Mesendoderm (in vitro differentiated cells): ENCODE results near the gene DUSP8.

ENCODE experiments used
- DNase-seq: peaks from one replicate; pipeline ENCODE4 v3.0.0; 2013
- H2AK5ac ChIP-seq: 2 replicates; pipeline ENCODE4 v1.6.1; 2013; ENCODE audit warnings: low read length, inconsistent platforms
- H2BK120ac ChIP-seq: 2 replicates; pipeline ENCODE4 v1.6.1; 2013; ENCODE audit warnings: low read depth, mild to moderate bottlenecking, low read length, moderate library complexity, mixed read lengths
- H2BK15ac ChIP-seq: replicated peaks from 2 replicates; pipeline ENCODE4 v1.6.1; 2013; ENCODE audit warnings: low read depth, mild to moderate bottlenecking, moderate library complexity
- H2BK5ac ChIP-seq: 2 replicates; pipeline ENCODE4 v1.6.1; 2013; ENCODE audit warnings: low read length, inconsistent platforms
- H3K18ac ChIP-seq: 2 replicates; pipeline ENCODE4 v1.6.1; 2013; ENCODE audit warnings: mild to moderate bottlenecking, low read length, mixed read lengths
- H3K23ac ChIP-seq: one replicate; pipeline ENCODE4 v1.6.1; 2013; ENCODE audit warnings: low read length
- H3K27ac ChIP-seq: 2 replicates; pipeline ENCODE4 v1.5.1; 2013; ENCODE audit warnings: low read depth, mild to moderate bottlenecking, inconsistent platforms, low read length, moderate library complexity
- H3K27me3 ChIP-seq: 2 replicates; pipeline ENCODE4 v1.6.1; 2013; ENCODE audit warnings: low read length, control low read depth, mild to moderate bottlenecking, inconsistent platforms; ENCODE audit not compliant: insufficient read depth, poor library complexity
- H3K36me3 ChIP-seq: 2 replicates; pipeline ENCODE4 v1.6.1; 2013; ENCODE audit warnings: low read length, inconsistent platforms; ENCODE audit not compliant: control insufficient read depth, insufficient read depth
- H3K4ac ChIP-seq: one replicate; pipeline ENCODE4 v1.6.1; 2013; ENCODE audit warnings: low read depth, mild to moderate bottlenecking, low read length, moderate library complexity
- H3K4me1 ChIP-seq: 2 replicates; pipeline ENCODE4 v1.6.1; 2013; ENCODE audit warnings: low read depth, low read length, inconsistent platforms; ENCODE audit not compliant: control insufficient read depth
- H3K4me2 ChIP-seq: 2 replicates; pipeline ENCODE4 v1.6.1; 2013; ENCODE audit warnings: low read length
- H3K4me3 ChIP-seq: 2 replicates; pipeline ENCODE4 v1.5.1; 2013; ENCODE audit warnings: mild to moderate bottlenecking, low read length
- H3K56ac ChIP-seq: one replicate; pipeline ENCODE4 v1.6.1; 2013; ENCODE audit warnings: low read length
- H3K79me1 ChIP-seq: 2 replicates; pipeline ENCODE4 v1.6.1; 2013; ENCODE audit warnings: low read length, inconsistent platforms
- H3K79me2 ChIP-seq: 2 replicates; pipeline ENCODE4 v1.6.1; 2013; ENCODE audit warnings: mild to moderate bottlenecking, low read length; ENCODE audit not compliant: control insufficient read depth, insufficient read depth
- H3K9ac ChIP-seq: 2 replicates; pipeline ENCODE4 v1.6.1; 2013; ENCODE audit warnings: low read length, inconsistent platforms
- H4K5ac ChIP-seq: one replicate; pipeline ENCODE4 v1.6.1; 2013; ENCODE audit warnings: low read length
- H4K8ac ChIP-seq: one replicate; pipeline ENCODE4 v1.6.1; 2013; ENCODE audit warnings: low read depth, mild to moderate bottlenecking, control low read depth, low read length, moderate library complexity
- WGBS: extraction: QIAGEN DNeasy Blood & Tissue Kit; methylation state at CpG from one replicate; pipeline ENCODE4 v1.1.7; 2013; ENCODE audit warnings: low lambda C conversion rate, missing lambda C conversion rate; ENCODE audit not compliant: insufficient coverage; ENCODE audit errors: extremely low coverage; 5-methylcytosine and 5-hydroxymethylcytosine counted together

Gene DUSP8

GRCh38 chr11:1560002-1560648, 11.9 kb downstream of the DUSP8 start:
- Histone ChIP-seq H3K56ac (no peak overlapping the region), H2BK120ac (no peak overlapping the region), H2BK5ac (no peak overlapping the region), H3K27ac (no peak overlapping the region), H3K79me1 (no peaks in the 10 kb centered on the region), H3K4ac (no peak overlapping the region), H2BK15ac (no peak overlapping the region), H4K5ac (no peak overlapping the region), H3K4me3 (no peak overlapping the region), H3K9ac (no peak overlapping the region), H2AK5ac (no peak overlapping the region), H4K8ac (no peak overlapping the region), H3K27me3 (peaks cover 9% of the 10 kb centered on the region), H3K4me2 (no peak overlapping the region), H3K79me2 (no peaks in the 10 kb centered on the region), H3K18ac (no peak overlapping the region), H3K36me3 (no peaks in the 10 kb centered on the region), H3K4me1 (no peaks in the 10 kb centered on the region), H3K23ac (no peak overlapping the region)
- no CpG with 5 or more reads among the region's 15 CpGs for WGBS
- DNase-seq: no peak

- peaks cover 9% of the 10 kb centered on the region for H3K27me3 ChIP-seq
- no peaks in the 10 kb centered on the region for H3K79me1 ChIP-seq
- no peak overlapping the region for H3K27ac ChIP-seq
- no peak overlapping the region for H4K5ac ChIP-seq
- no peaks in the 10 kb centered on the region for H3K79me2 ChIP-seq
- no peak overlapping the region for H3K23ac ChIP-seq
- no peak overlapping the region for H3K18ac ChIP-seq
- no peak overlapping the region for H3K4me2 ChIP-seq
- no peak overlapping the region for H3K4me3 ChIP-seq
- no peak overlapping the region for H3K9ac ChIP-seq
- H4K8ac ChIP-seq: no peak overlapping the region
- DNase-seq: peak; percentile 53
- H2AK5ac ChIP-seq: no peak overlapping the region
- no peak overlapping the region for H3K4ac ChIP-seq
- no peak overlapping the region for H2BK15ac ChIP-seq
- no peaks in the 10 kb centered on the region for H3K4me1 ChIP-seq
- no CpG with 5 or more reads among the region's 29 CpGs for WGBS
- no peak overlapping the region for H2BK120ac ChIP-seq
- H3K56ac ChIP-seq: no peak overlapping the region
- no peaks in the 10 kb centered on the region for H3K36me3 ChIP-seq
- no peak overlapping the region for H2BK5ac ChIP-seq
These were observed 12.7 kb downstream of the DUSP8 start for GRCh38 chr11:1559111-1559951.

- no peak overlapping the region for H3K56ac ChIP-seq
- no peaks in the 10 kb centered on the region for H3K36me3 ChIP-seq
- no peak overlapping the region for H3K9ac ChIP-seq
- no peak overlapping the region for H4K5ac ChIP-seq
- no peak overlapping the region for H2BK5ac ChIP-seq
- WGBS: no CpG with 5 or more reads among the region's 12 CpGs
- no peak overlapping the region for H3K4ac ChIP-seq
- H3K4me3 ChIP-seq: no peak overlapping the region
- no peak overlapping the region for H3K23ac ChIP-seq
- no peak overlapping the region for H2AK5ac ChIP-seq
- no peaks in the 10 kb centered on the region for H3K79me2 ChIP-seq
- no peaks in the 10 kb centered on the region for H3K4me1 ChIP-seq
- H3K27me3 ChIP-seq: peaks cover 11% of the 10 kb centered on the region
- no peak overlapping the region for H3K27ac ChIP-seq
- no peaks in the 10 kb centered on the region for H3K79me1 ChIP-seq
- H2BK120ac ChIP-seq: no peak overlapping the region
- no peak for DNase-seq
- no peak overlapping the region for H3K4me2 ChIP-seq
- no peak overlapping the region for H3K18ac ChIP-seq
- H2BK15ac ChIP-seq: no peak overlapping the region
- no peak overlapping the region for H4K8ac ChIP-seq
These were observed 13.3 kb downstream of the DUSP8 start for GRCh38 chr11:1558775-1559110.

GRCh38 chr11:1557904-1558774, 13.9 kb downstream of the DUSP8 start:
- Histone ChIP-seq H3K18ac (no peak overlapping the region), H3K4ac (no peak overlapping the region), H3K4me2 (no peak overlapping the region), H4K5ac (no peak overlapping the region), H3K79me1 (no peaks in the 10 kb centered on the region), H2BK5ac (no peak overlapping the region), H2BK120ac (no peak overlapping the region), H3K4me3 (no peak overlapping the region), H3K79me2 (no peaks in the 10 kb centered on the region), H3K36me3 (no peaks in the 10 kb centered on the region), H3K23ac (no peak overlapping the region), H4K8ac (no peak overlapping the region), H3K56ac (no peak overlapping the region), H2BK15ac (no peak overlapping the region), H3K27ac (no peak overlapping the region), H2AK5ac (no peak overlapping the region), H3K4me1 (no peaks in the 10 kb centered on the region), H3K9ac (no peak overlapping the region), H3K27me3 (peaks cover 12% of the 10 kb centered on the region)
- no peak for DNase-seq
- WGBS: no CpG with 5 or more reads among the region's 29 CpGs

- Histone ChIP-seq H3K4me3 (no peak overlapping the region), H3K18ac (no peak overlapping the region), H4K5ac (no peak overlapping the region), H2BK120ac (no peak overlapping the region), H3K9ac (no peak overlapping the region), H2AK5ac (no peak overlapping the region), H3K56ac (no peak overlapping the region), H3K79me1 (no peaks in the 10 kb centered on the region), H3K4ac (no peak overlapping the region), H4K8ac (no peak overlapping the region), H3K4me2 (no peak overlapping the region), H3K27ac (no peak overlapping the region), H3K27me3 (peaks cover 15% of the 10 kb centered on the region), H3K23ac (no peak overlapping the region), H2BK5ac (no peak overlapping the region), H2BK15ac (no peak overlapping the region), H3K36me3 (no peaks in the 10 kb centered on the region), H3K4me1 (no peaks in the 10 kb centered on the region), H3K79me2 (no peaks in the 10 kb centered on the region)
- DNase-seq: no peak
- no CpG with 5 or more reads among the region's 74 CpGs for WGBS
These were observed 14.8 kb downstream of the DUSP8 start for GRCh38 chr11:1557051-1557884.
